CMK (cell line): Measurements from ENCODE around the gene PDLIM5.
"Not testable (repeated sequence)": the region's sequence is repeated elsewhere in the genome, so short reads cannot be mapped to it uniquely, and the experiment has no call there.

Source experiments
- DNase-seq: peaks from one replicate; pipeline ENCODE4 v3.0.0-alpha.2; 2010; ENCODE audit warnings: low read depth

PDLIM5 gene

DNA sequence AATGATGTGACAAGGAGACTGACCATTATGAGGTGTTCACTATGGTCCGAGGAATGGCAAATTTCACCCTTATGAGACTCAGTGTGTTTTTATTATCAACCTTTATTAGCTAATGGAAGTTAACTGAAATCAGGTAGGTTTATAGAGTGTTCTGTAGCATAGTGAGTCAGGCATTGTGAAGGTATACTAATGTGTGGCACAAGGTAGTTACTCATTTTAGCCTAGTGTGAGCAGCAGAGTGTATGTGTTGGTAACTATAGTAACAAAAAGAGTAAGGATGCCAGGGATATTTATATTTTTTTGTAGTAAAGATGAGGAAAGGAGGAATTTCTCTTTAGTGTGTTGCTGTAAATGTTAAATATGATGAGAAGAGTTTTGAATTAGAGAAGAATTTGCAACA is 12.0 kb downstream of the PDLIM5 start:
- DNase-seq: no peak

DNA sequence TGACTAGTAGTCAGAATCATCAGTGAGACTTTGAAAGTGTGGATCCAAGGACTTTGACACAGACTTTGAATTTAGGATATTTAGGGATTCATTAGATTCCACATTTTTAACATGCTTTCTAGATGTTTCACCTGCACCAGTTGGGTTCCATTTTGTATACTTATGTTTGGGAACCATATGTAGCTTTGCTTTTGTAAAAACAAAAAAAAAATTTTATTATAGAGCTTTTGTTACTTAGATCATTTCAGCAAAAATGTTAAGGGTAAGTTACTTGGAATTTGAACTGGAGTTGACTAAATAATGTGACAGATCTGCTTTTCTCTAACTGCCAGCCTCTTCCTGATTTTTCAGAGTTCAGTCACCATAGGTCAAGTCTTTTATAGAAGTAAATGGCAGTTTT is 14.6 kb downstream of the PDLIM5 start:
- no peak for DNase-seq

DNA sequence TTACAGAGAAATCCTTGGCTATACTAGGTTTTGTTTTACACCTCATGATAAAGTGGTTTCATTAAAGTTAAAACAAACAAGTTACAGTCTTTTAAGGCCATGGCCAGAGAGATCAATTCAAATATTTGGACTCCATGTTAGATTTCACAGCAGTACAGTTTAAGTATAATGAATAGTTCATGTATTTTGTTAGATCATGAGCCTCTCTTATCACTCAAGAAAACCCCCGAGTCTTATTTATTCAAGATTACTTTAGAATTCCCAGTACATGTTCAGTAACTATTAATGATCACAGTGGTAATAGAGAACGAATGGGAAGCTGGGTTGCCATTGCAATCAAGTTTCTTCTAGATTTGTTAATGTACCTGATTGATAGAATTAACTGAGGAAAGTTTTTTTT is 15.2 kb downstream of the PDLIM5 start:
- DNase-seq: no peak

DNA sequence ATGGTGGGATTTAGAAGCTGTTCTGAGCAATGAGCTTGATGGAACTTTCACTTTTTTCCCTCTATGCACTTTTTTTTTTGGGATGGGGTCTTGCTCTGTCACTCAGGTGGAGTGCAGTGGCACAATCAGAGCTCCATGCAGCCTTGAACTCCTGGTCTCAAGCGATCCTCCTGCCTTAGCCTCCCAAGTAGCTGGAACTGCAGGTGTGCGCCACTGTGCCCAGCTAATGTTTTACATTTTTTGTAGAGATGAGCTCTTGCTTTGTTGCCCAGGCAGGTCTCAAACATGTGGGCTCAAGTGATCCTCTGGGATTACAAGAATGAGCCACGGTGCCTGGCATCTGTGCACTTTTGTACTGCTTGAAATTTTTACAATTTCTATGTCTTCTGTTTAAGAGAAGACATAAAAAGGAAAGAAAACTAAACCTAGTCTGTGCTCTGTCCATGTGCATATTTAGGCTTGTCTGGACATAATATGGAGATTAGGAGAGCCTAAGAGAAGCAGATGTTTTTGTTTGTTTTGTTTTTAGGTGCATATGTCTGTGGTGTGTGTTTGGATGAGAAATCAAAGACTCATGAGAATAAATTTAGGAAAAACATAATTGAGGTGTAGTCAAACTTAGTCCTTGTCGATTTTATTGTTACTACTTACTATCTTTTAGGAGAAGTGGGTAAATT is 16.5 kb downstream of the PDLIM5 start:
- no peak for DNase-seq

DNA sequence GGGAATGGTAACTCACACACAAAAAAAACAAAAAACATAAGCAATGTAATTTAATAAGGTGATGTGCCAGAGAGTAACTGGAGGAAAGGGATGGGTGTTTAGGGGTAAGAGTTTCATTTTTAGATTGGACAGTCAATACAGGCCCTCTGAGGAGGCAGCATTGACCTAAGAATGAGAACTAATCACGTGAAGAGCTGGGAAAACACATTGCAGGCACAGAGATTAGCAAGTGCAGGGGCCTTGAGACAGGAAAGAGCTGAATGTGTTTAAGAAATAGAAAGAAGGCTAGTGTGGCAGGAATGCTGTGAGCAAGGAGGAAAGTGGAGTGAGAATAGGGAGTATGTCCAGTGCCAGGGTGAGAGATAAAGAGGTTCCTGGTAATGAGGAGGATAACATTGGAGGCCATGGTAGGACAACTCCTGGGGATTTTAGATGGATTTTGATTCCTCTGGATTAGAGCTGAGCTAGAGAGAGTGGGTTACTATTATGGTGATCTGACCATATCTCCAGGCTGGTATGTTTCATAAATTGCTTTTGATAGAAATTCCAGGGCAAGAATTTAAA is 17.6 kb downstream of the PDLIM5 start:
- no peak for DNase-seq

DNA sequence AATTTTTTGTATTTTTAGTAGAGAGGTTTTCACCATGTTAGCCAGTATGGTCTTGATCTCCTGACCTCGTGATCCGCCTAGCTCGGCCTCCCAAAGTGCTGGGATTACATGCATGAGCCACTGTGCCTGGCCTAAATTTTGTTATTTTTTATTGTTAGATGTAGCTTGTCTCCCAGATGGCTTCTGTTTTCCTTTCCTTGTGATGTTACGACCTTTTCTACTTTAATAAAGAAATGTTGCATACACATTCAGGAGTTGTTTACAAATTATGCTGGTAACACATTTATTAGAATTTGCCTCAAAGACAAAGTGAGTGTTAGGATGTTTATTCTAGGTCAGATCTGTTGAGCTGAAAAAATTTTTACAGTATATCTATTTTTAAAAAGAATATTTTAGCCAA is 18.4 kb downstream of the PDLIM5 start:
- no peak for DNase-seq

DNA sequence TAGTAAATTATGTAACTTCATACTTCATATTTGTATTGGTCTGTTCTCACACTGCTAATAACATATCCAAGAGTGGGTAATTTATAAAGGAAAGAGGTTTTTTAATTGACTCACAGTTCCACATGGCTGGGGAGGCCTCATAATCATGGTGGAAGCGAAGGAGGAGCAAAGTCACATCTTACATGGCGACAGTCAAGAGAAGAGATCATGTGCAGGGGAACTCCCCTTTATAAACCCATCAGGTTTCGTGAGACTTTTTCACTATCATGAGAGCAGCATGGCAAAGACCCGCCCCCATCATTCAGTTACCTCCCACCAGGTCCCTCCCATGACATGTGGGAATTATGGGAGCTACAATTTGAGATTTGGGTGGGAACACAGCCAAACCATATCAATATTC is 19.0 kb downstream of the PDLIM5 start:
- not testable (repeated sequence) for DNase-seq

DNA sequence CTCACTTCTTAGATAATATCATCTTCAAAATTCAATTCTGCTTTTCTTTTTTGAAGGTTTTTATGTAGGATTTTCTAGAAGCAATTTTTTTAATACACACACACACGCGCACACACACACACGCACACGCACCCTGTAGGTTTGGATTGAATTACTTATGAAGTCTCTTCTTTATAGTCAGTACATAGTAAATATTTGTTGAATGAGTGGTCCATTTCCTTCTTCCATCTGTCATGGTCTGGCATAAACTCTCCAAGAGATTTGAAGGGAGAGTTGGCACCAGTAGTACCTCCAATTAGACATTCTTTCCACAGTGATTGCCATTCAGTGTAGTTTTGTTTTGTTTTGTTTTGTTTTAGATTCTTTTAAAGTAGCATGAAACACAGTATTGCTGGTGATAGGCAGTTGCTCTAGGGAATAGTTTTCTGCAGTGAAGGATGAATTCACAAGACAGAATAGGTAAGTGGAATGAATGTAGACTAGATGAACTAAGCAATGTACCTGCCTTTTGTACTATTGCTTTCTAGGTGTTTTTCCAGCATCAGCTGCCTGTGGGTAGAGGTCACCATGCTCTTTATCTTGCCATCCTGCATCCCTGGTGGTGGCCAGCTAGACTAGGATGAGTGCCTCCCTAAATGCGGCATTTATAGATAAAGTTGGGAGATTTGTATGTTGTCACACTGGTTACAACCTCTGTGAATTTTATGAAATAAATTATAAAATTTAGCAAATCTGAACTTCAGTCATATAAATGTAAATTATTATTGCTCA is 20.5 kb downstream of the PDLIM5 start:
- DNase-seq: no peak

DNA sequence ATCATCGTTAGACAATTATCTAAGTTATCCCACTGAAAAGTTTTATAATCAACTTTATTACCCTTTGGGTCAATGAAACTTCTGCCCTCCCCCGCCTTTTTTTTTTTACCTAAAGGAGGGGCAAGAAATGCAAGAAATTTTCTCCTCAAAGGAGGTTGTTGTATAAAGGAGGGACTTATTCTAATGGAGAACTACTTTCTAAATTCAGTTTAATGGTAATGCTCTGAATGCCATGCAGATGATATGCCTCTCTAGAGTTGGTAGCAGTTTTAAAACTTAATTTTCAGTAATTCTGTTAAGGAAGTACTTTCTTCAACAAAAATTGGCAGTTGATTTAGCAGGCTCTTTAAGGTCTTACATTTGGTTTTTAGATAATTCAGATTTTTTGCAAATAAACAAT is 23.3 kb downstream of the PDLIM5 start:
- no peak for DNase-seq

DNA sequence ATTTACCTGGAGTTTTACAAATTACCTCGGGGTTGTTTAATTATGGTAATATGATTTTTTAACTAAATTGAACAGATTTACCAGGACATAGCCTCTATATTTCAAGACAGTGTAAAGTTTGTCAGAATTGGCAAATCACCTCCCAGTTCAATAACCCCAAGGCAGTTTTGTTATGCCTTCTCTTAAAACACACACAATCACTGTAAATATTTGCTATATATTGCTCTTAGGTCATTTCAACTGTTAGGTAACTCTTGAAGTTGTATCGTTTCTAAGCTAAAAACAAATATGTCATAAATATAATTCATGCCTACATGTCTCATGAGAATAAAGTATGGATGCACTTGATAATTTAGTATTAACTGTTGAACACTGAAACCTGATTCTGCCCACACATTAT is 24.1 kb downstream of the PDLIM5 start:
- DNase-seq: no peak

DNA sequence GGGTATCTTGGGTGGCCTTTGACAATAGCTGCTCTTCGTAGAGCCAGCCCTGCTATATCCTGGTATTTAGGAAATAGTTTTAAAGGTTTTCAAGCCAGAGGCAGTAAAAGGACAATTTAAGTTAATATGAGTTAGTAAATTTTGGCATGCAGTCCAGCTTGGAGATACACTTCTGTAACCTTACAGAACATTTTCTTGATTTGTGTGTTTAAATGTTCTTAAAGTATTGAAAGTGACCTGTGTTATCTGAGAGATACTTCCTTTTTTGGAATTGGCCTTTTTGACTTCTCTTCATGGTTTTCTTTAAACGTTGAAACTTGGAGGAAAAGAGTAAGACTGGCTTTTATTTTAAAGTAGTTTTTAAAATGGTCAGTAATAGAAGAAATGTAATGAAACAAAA is 25.5 kb downstream of the PDLIM5 start:
- DNase-seq: no peak

DNA sequence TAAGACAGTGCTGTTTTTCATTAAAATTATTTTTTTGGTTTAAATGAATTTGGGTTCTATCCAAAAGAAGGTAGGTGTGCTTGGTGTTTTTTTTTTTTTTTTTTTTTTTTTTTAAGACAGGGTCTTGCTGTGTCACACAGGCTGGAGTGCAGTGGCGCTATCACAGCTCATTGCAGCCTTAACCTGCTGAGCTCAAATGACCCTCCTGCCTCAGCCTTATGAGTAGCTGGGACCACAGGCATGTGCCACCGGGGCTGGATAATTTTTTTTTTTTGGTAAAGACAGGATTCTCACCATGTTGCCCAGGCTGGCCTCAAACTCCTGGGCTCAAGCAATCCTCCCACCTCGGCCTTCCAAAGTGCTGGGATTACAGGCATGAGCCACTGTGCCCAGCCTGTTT is 27.1 kb downstream of the PDLIM5 start:
- DNase-seq: not testable (repeated sequence)

DNA sequence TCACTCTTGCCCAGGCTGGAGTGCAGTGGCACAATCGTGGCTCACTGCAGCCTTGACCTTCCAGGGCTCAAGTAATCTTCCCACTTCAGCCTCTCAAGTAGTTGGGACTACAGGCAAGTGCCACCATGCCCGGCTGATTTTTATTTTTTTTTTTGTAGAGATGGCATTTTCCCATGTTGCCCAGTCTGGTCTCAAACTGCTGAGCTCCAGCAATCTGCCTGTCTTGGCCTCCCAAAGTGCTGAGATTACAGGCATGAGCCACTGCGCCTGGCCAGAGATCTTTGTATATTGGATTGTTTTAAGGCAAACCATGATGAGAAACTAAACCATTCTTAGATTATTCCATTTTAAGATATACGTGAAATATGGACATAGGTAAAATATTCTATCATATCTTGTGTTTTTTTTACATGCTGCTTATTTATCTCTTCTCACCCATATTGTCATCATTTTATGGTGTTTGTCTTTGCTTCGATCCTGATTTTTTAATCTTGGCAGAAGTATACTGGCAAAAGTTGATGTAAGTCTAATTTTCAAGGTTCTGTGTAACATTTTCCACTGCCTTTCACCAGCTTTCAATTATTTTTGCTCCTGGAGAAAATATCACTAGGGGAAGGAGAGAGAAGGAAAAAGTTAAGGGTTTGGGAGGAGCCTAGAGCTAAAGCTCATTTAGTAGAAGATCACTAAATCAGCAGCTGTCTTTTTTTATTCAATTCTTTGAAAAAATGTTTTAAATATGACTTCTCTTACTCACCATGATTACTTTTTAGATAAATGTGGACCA is 27.8 kb downstream of the PDLIM5 start:
- no peak for DNase-seq

DNA sequence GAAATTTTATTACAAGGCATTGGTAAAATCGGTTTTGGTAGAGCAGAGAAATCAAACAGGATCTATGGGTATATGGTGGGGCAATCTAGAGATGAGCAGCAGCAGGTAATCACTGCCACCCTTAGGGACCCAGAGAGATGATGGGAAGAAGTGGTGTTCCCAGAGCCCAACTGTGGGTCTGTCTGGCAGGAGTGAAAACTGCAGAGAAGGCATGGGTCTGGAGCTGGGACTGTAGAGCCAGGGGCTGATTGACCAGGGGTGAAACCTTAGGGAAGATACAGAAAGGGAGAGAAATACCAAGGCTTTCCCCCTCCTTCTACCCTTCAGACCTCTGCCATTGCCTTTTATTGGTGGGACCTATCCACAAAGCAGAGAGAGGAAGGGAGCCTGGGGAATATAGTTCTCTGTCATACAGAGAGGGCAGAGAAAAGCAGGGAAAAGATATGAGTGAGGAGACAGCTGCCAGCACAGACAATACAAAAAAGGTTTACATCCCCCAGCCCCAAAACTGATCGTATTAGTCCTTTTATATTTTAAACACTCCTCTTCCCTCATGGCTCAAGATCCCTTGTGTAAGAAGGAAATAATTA is 28.7 kb downstream of the PDLIM5 start:
- no peak for DNase-seq

DNA sequence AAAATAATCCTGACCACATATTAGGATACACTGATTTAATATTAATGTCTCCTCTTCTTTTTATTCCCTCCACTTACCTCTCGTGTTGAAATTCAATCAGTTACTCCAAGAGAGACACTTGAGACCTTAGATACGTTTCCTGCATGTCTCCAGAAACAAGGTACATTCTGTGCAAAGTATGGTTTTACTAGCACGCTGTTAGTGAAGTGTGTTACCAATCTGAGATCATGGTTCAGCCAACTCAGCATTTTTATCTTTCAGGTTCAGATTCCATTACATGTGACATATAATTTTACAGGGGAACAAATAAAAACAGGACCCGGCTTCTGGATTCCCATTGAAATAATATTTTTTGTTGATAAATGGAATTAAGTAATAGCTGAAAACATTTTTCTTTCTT is 32.2 kb downstream of the PDLIM5 start:
- DNase-seq: no peak

DNA sequence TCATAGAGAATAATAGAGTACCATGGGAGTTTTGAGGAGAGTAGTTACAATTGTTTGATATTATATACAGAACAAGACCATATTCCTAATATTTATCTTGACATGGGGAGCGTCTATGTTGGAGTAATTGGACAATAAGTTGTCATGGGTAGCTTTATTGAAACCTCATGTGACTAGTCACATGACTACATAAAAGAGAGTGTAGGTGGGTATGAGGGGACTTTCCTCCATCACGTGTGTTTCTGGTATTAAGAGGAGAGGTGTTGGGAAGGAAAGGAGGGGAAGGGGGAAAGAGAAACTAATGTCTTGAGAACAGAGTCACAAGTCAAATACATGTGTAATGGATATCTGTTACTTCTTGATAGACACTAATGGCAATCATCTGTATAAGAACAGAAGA is 33.1 kb downstream of the PDLIM5 start:
- DNase-seq: no peak

DNA sequence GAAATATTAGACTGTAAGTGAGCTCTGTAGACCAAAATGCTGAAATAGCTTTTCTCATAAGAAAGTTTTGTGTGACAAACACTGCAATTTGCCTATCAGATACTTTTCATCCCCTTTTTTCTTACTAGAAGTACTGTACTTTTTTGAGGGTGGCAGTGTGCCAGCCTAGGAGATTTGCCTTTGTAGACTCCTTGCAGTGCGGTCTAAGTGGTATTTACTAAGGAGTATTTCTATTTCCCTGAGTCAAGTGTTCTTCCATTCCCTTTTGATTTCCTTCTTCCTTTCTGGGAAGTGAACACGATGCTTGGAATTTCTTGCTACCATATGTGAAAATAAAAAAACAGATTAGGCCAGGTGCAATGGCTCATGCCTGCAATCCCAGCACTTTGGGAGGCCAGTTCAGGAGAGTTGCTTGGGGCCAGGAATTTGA is 34.6 kb downstream of the PDLIM5 start:
- no peak for DNase-seq

DNA sequence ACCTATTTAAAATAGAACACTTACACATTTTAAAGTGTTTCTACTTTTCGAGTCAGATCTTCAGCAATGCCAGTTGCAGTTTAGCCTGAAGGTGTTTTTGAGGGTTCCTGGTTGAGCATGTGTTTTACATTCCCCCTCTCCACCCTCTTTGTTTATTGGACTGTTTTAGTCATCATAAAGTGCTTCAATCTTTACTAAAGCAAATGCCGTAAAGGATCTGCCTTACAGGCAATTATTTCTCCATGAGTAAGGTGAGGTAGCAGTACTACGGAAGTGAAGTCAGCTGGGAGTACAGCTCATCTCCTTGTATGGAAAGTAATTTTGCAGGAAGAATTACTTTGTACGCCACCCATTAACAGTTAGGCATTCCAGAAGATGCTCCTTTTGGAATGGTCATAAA is 36.9 kb downstream of the PDLIM5 start:
- no peak for DNase-seq

DNA sequence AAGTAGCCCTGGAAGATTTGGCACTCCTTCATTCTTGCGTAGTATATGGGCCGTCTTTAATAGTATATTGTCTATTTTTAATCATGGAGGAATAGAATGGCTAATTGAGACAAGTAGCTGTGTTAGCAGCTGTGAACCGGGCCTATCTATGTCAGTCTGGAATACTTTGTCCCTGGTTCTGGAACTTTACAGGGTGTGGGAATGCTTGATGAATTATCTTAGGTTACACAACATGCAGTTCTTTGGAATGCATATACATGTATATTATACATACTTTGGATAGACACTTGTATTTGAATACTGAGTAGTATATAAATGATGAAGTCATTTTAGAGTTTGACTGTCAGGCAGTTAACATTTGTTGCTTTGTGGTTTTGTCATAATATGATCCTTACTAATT is 37.4 kb downstream of the PDLIM5 start:
- DNase-seq: no peak

DNA sequence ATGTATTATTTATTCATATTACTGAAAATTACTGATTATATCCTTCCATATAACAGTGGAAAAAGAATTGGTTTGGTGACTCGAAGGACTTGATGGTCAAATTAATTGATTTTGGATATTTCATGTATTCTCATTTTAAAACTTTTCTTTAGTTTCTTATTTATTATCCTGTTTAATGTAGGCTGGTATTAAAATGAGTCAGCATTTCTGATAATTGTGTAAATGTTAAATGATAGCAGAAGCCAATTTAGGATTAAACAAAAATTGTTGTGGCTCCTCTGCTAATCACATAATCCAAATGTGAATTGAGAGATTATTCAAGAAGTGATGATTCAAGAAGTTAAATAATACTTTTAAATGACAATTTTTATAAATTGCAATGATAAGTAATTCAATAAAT is 38.7 kb downstream of the PDLIM5 start:
- DNase-seq: no peak

DNA sequence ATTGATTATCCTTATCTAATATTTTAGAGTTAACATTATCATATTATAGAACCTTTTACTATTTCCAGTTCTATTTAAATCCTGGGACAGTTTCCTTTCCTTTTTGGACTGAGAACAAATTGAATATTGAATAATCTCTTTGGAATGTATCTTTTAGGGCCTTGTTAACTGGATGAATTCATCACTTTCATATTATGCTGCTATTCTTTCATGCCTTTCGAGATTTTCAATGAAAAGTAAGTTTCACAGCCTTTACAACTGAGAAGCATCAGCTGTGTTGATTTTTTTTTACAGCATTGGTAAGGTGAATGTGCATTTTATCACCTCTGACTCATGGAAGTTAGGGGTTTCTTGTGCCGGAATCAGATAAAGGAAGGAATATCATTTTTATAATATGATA is 39.6 kb downstream of the PDLIM5 start:
- DNase-seq: no peak

DNA sequence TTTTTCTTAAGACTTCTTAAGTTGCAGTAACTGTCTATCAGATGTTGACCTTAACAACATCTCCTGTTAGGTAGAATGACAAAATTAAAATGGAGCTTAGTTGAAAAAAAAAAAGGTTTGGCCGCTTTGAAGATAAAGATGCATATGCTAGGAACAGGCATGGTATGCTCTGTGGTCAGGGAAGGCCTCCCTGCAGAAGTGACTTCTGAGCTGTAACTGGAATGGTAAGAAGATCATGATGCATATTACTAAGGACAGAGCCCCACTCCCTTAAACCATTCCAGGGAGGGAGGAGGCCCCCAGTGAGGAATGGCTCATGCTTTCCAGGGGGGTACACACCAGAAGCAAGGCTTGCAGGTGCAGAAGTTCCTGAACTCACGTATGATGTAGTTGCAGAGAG is 43.7 kb downstream of the PDLIM5 start:
- no peak for DNase-seq
